ENCODE data around the gene RBFOX2.

RBFOX2 gene

DNA sequence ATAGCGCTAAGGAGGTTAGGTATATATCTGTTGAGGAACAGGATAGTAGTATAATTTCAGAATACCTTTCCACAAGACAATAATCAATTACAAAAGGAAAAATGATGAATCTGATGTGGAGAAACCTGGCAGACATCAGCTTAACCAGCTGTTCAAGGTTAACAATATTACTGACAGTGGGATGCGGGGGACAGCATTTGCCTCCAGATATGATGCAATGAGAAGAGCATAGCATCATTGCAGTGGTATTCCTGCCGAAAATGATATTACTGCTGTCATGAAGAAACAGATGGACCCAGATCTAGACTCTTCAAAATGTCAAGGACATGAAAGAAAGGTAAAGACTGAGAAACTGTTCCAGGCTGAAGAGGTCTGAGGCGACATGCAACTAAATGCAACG, 49.7 kb downstream of the RBFOX2 start:
- no peak overlapping the region for H2AFZ ChIP-seq (ENCODE audit: low read depth, low read length)
- TF ChIP-seq, protein P1, sequence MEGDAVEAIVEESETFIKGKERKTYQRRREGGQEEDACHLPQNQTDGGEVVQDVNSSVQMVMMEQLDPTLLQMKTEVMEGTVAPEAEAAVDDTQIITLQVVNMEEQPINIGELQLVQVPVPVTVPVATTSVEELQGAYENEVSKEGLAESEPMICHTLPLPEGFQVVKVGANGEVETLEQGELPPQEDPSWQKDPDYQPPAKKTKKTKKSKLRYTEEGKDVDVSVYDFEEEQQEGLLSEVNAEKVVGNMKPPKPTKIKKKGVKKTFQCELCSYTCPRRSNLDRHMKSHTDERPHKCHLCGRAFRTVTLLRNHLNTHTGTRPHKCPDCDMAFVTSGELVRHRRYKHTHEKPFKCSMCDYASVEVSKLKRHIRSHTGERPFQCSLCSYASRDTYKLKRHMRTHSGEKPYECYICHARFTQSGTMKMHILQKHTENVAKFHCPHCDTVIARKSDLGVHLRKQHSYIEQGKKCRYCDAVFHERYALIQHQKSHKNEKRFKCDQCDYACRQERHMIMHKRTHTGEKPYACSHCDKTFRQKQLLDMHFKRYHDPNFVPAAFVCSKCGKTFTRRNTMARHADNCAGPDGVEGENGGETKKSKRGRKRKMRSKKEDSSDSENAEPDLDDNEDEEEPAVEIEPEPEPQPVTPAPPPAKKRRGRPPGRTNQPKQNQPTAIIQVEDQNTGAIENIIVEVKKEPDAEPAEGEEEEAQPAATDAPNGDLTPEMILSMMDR (IDR thresholded peaks at IDR 0.05; ENCODE audit: low read depth, low read length) = no peak
- no peak for TF ChIP-seq EZH2phosphoT487 (IDR thresholded peaks at IDR 0.05; ENCODE audit: low read depth)
- H3K36me3 ChIP-seq (replicated peaks; ENCODE audit: low read depth, low read length) = no peaks in the 10 kb centered on the region
- H3K9ac ChIP-seq (ENCODE audit: low read length) = no peak overlapping the region
- peaks cover 67% of the 10 kb centered on the region for H3K27me3 ChIP-seq (ENCODE audit: low read depth, low read length)
- H3K4me3 ChIP-seq (ENCODE audit: low read length) = no peak overlapping the region
- no peaks in the 10 kb centered on the region for H4K20me1 ChIP-seq (ENCODE audit: insufficient read depth, low read length)
- H3K4me1 ChIP-seq (ENCODE audit: low read length) = no peaks in the 10 kb centered on the region
- no peaks in the 10 kb centered on the region for H3K9me3 ChIP-seq (ENCODE audit: insufficient read depth, low read length)
- H3K27ac ChIP-seq (ENCODE audit: low read length) = no peak overlapping the region
- no peaks in the 10 kb centered on the region for H3K79me2 ChIP-seq (ENCODE audit: low read length)
- H3K4me2 ChIP-seq (ENCODE audit: low read length) = no peak overlapping the region

- no peak overlapping the region for H3K4me2 ChIP-seq (ENCODE audit: low read length)
- peaks cover 61% of the 10 kb centered on the region for H3K27me3 ChIP-seq (ENCODE audit: low read depth, low read length)
- H3K4me3 ChIP-seq (ENCODE audit: low read length) = no peak overlapping the region
- no peaks in the 10 kb centered on the region for H3K36me3 ChIP-seq (replicated peaks; ENCODE audit: low read depth, low read length)
- TF ChIP-seq EZH2phosphoT487 (IDR thresholded peaks at IDR 0.05; ENCODE audit: low read depth) = no peak
- TF ChIP-seq, protein P1 (IDR thresholded peaks at IDR 0.05; ENCODE audit: low read depth, low read length) = no peak
- H3K9ac ChIP-seq (ENCODE audit: low read length) = no peak overlapping the region
- no peaks in the 10 kb centered on the region for H3K4me1 ChIP-seq (ENCODE audit: low read length)
- H2AFZ ChIP-seq (ENCODE audit: low read depth, low read length) = no peak overlapping the region
- H4K20me1 ChIP-seq (ENCODE audit: insufficient read depth, low read length) = no peaks in the 10 kb centered on the region
- no peaks in the 10 kb centered on the region for H3K9me3 ChIP-seq (ENCODE audit: insufficient read depth, low read length)
- H3K27ac ChIP-seq (ENCODE audit: low read length) = no peak overlapping the region
- no peaks in the 10 kb centered on the region for H3K79me2 ChIP-seq (ENCODE audit: low read length)
Measured at GRCh38 chr22:35978201-35978600, 50.4 kb downstream of the RBFOX2 start.

- H3K79me2 ChIP-seq (ENCODE audit: low read length) = no peaks in the 10 kb centered on the region
- TF ChIP-seq, protein P1 (IDR thresholded peaks at IDR 0.05; ENCODE audit: low read depth, low read length) = no peak
- TF ChIP-seq EZH2phosphoT487 (IDR thresholded peaks at IDR 0.05; ENCODE audit: low read depth) = no peak
Measured at GRCh38 chr22:35977136-35977535, 51.5 kb downstream of the RBFOX2 start.

DNA sequence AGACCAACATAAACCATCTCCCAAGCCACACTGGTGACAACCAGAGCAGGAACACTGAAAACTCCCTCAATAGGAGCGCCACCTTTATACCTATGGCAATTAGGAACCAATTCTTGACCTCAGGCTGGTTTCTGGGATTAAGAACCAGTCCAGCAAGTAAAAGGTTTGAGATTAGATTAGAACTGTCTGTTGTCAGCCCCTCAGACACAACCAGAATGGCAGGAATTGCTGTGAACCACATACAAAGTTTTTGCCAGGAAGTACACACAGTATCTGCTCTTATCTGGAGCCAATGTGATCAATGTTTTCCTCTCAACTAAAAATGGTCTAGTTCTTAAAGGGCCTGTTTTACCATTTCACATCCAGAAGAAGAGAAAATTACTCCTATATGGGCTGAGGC, 55.2 kb downstream of the RBFOX2 start:
- Histone ChIP-seq H3K4me2 (ENCODE audit: low read length) (no peak overlapping the region), H3K4me3 (ENCODE audit: low read length) (no peak overlapping the region), H3K27ac (ENCODE audit: low read length) (no peak overlapping the region), H4K20me1 (ENCODE audit: insufficient read depth, low read length) (no peaks in the 10 kb centered on the region), H2AFZ (ENCODE audit: low read depth, low read length) (no peak overlapping the region), H3K9me3 (ENCODE audit: insufficient read depth, low read length) (no peaks in the 10 kb centered on the region), H3K9ac (ENCODE audit: low read length) (no peak overlapping the region), H3K4me1 (ENCODE audit: low read length) (no peaks in the 10 kb centered on the region), H3K36me3 (replicated peaks; ENCODE audit: low read depth, low read length) (no peaks in the 10 kb centered on the region), H3K27me3 (ENCODE audit: low read depth, low read length) (peaks cover 37% of the 10 kb centered on the region), H3K79me2 (ENCODE audit: low read length) (no peaks in the 10 kb centered on the region)
- TF ChIP-seq, protein P1 (IDR thresholded peaks at IDR 0.05; ENCODE audit: low read depth, low read length) = no peak
- no peak for TF ChIP-seq EZH2phosphoT487 (IDR thresholded peaks at IDR 0.05; ENCODE audit: low read depth)

More at GRCh38 chr22:35977136-35977535, 51.5 kb downstream of the RBFOX2 start:
- Histone ChIP-seq H3K9ac (ENCODE audit: low read length) (no peak overlapping the region), H3K4me2 (ENCODE audit: low read length) (no peak overlapping the region), H3K27me3 (ENCODE audit: low read depth, low read length) (peaks cover 55% of the 10 kb centered on the region), H3K9me3 (ENCODE audit: insufficient read depth, low read length) (no peaks in the 10 kb centered on the region), H4K20me1 (ENCODE audit: insufficient read depth, low read length) (no peaks in the 10 kb centered on the region), H3K4me1 (ENCODE audit: low read length) (no peaks in the 10 kb centered on the region), H3K4me3 (ENCODE audit: low read length) (no peak overlapping the region), H2AFZ (ENCODE audit: low read depth, low read length) (no peak overlapping the region), H3K36me3 (replicated peaks; ENCODE audit: low read depth, low read length) (no peaks in the 10 kb centered on the region), H3K27ac (ENCODE audit: low read length) (no peak overlapping the region)

Measured in OCI-LY3 (cell line).